Hematopoietic multipotent progenitor cell (in vitro differentiated cells): ENCODE results near the gene PLEKHA5. TPM values are rescaled to one million over a fixed set of nuclear protein-coding genes. Genes with fewer than 3 reads are reported as not detected.

Experiments used
- DNase-seq, 3 donors: peaks; one replicate each; pipeline ENCODE4 v3.0.0-alpha.2; 2011 to 2015; ENCODE audit warnings: low read depth in 2 of 3, low spot score in 2 of 3
- total RNA-seq: library from RNA; depleted of rRNA; stranded (reverse); fragments of >200 nt; gene quantifications from one replicate; pipeline ENCODE4 v1.2.3, GENCODE V29; 2012

The PLEKHA5 gene
- total RNA-seq, 1 donor = 14.5 TPM

- DNase-seq = no peak
These were observed 4.2 kb upstream of the PLEKHA5 start for GRCh38 chr12:19125325-19125724.

DNA sequence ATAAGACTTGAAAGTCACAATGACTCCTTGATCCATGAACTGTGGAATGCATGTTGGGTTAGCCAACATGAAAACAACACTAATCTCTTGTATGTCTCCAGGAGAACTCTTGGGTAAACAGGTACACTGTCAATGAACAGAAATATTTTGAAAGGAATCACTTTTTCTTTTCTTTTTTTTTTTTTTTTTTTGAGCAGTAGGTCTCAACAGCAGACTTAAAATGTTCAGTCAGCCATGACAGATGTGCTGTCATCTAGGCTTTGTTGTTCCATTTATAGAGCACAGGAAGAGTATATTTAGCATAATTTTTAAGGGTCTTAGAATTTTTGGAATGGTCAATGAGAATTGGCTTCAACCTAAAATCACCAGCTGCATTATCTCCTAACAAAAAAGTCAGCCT, 2.3 kb upstream of the PLEKHA5 start:
- DNase-seq = peak in 1 of 3 donors; percentile 16

GRCh38 chr12:19128485-19128884, 1.0 kb upstream of the PLEKHA5 start:
- DNase-seq = peak in 1 of 3 donors; percentile 7

GRCh38 chr12:19129122-19129485, 429 bp upstream of the PLEKHA5 start:
- peak in 1 of 3 donors; percentile 50 for DNase-seq

DNA sequence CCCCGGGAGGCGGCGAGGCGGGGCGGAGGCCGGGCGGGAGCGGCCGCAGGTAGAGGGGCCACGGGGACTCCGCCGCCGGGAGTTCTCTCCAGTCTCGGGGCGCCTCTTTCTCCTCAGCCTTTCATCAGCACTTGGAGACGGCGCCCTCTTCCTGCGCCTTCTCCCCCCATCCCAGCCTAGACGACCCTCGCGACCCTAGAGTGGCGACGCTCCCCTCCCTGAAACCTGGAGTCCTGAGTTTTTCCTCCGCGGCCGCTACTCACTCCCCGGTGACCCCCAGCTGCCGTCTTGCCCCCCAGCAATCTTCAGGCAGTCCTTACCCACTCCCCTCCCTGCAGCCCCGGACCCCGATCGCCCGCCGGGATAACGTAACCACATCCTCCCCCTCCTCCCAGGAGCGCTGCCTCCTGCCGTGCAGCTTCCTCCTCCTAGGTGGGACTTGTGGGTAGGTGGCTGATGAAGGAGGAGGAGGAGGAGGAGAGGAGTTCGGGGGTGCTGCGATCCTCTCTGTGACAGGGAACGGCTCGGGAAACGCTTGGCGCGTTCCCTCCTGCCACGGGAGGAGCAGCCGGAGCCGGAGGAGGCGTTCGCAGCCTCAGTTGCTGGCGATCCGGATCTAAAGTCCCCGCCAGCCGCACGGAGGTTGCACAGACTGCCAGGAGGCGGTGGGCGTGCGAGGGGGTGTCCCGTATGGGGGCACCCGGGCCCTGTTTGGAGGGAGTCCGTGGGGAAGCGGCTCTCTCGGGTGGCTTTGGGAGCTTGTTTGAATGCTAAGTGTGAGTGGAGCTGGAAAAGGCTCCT, 891 bp downstream of the PLEKHA5 start:
- DNase-seq = peak in 2 of 3 donors; percentile 20 to 36

DNA sequence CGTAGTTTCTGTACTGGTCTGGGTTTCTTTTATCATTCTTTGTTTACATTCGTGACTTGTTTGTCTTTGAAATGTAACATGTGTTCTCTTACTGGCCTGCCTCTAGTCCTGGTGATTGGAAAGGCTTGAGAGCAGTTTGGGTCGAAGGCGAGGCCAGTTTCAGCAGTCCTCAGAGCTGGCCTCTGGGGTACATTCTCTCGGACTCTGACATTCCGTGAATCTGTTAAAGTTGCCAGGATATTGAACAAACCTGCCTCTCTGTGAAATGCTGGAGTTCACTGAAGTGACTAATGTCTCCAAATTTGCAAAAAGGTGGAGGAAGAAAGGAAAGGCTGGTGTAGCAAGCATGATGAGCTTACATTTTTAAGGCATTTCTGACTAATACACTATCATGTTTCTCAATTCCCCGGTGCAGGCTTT, 1.5 kb downstream of the PLEKHA5 start:
- DNase-seq = peak in 1 of 3 donors; percentile 4

GRCh38 chr12:19138551-19138950, 9.0 kb downstream of the PLEKHA5 start:
- no peak for DNase-seq

GRCh38 chr12:19138956-19139355, 9.4 kb downstream of the PLEKHA5 start:
- DNase-seq = no peak

- DNase-seq = no peak
These were observed 10.2 kb downstream of the PLEKHA5 start for GRCh38 chr12:19139615-19140194.

- peak in 1 of 3 donors; percentile 21 for DNase-seq
These were observed 11.1 kb downstream of the PLEKHA5 start for GRCh38 chr12:19140381-19141236.

GRCh38 chr12:19142499-19142898, 13.0 kb downstream of the PLEKHA5 start:
- no peak for DNase-seq

DNA sequence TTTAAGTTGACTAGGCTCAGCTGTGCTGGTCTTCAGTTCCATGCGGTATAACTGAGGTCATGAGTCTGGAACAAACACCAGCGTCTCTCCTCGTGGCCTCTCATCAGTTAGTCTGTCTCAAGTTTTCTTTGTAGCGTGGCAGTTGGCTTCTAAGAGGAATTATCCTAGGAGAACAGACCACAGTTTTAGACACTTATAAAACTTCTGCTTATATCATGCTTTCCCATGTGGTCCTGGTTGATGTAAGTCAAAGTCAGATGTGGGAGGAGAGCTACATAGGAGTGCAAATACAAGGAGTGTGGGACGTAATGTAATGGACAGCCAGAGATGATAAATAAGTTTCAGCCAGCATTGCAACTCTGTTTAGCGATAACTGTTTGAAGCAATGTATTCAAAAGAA, 14.8 kb downstream of the PLEKHA5 start:
- no peak for DNase-seq

DNA sequence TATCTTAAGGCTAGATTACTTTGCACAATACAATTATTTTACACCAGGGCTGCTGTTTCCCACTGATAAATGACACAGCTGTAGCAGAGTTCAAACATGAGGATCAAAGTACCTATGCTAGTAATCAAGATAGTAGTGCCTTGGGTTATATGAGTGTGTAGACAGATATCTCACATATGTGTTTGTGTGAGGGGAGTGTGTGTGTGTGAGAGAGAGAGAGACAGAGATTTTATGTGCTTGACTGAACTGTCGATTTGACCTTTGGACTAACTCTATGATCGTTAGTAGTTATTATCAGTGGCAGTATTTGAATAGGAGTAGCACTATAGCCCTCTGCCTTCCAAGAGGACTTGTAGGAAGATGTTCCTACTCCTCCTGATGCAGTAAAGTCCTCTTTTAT, 15.5 kb downstream of the PLEKHA5 start:
- no peak for DNase-seq

DNA sequence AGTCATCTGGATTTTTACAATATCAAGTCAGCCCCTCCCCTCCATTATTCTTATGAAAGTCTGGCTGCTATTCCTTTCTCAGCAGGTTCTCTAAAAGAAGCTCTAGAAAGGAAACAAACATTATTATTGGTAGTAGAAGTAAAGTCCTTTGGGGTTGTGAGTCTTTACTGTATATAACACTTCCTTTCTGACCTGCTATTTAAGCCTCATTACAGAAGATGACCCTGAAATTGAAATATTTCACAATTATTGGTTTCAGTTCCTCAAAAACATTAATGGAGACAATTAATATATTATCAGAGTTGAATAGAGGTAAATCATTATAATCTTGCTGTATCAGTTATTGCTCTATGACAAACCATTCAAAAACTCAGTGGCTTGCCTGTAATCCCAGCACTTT, 19.3 kb downstream of the PLEKHA5 start:
- DNase-seq = no peak

DNA sequence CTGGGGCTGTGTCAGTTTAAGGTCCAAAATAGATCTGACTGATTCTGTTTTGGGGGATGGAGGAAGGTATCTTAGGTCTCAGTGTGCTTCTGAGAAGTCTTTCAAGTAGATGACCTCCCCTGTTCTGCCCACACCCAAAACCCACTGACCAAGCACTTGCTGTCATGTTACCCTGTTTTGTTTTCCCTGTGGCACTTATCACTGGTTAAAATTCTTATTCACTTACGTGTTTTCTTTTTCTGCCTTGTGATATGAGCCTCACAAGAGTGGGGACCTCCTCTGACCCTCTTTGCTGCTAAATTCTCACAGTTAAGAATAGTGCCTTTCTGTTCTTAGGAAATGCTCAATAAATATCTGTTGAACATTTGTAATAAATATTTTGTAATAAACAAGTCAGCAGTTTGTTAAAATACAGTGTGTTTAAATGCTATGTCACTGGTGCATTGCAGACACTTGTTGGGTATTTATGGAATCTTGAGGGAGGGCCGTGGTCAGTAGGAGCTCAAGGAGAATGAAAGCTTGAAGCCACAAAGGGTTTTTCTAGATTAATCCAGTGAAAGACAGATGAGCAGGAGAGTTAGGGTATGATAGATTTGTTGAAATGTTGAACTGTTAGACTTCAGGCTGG, 20.9 kb downstream of the PLEKHA5 start:
- no peak for DNase-seq

GRCh38 chr12:19151298-19151697, 21.8 kb downstream of the PLEKHA5 start:
- DNase-seq = no peak

GRCh38 chr12:19153396-19153795, 23.9 kb downstream of the PLEKHA5 start:
- DNase-seq = no peak

GRCh38 chr12:19154686-19155085, 25.2 kb downstream of the PLEKHA5 start:
- no peak for DNase-seq

GRCh38 chr12:19155981-19156734, 26.6 kb downstream of the PLEKHA5 start:
- DNase-seq = no peak

DNA sequence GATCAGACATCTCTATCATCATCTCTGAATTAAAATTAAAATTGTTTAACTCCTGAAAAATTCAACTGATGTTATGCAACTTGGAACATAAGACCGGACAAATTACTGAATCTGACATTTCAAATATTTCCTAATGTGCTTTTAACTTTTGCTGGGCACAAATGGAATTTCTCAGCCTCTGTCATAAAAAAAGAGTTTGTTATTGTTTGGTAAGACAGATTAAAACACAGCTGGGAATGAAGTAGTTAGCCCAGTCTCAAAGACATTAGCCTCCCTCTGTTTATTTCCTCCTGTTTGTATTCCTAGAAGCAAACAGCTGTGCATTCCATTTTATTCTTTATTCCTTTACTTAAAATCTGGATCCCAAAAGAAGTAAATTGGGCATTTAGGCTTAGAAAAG, 29.4 kb downstream of the PLEKHA5 start:
- no peak for DNase-seq
